Bone marrow (tissue), 2 donors: ENCODE measurements around the gene ZNG1F.
"Not testable (repeated sequence)": the region's sequence is repeated elsewhere in the genome, so short reads cannot be mapped to it uniquely, and the experiment has no call there.

Source experiments
- DNase-seq, 2 donors: peaks; one replicate each; lab custom pipeline; 2025; lab: John Stamatoyannopoulos, UW

Gene ZNG1F

DNA sequence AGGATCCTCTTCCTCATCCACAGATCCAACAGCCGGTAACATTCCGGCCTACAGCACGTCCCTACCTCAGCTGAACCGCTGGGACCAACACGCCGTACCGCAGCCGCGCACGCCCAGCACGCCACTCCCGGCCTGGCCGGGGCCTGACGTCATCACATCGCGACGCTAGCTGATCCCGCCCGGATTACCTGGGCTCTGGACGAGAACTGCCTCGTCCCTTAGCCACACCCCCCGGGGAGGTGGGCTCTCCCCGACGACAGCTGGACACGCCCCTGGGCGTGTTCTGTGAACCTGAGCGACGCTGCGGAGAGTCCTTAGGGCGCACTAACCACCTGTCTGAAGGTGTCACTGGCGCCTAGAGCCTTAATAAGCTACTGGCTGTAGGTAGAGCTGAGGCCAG lies at the start of gene ZNG1F:
Gene ZNG1F (minus strand): TSS at position 101 of the 400 bp plus-strand sequence. CDS start 59 bp downstream, at position 42.
- not testable (repeated sequence) for DNase-seq

GRCh38 chr9:41237110-41237749 lies 48.1 kb upstream of the ZNG1F start:
- not testable (repeated sequence) for DNase-seq

- DNase-seq: not testable (repeated sequence)
Observed at GRCh38 chr9:41236486-41237109, 47.5 kb upstream of the ZNG1F start.

DNA sequence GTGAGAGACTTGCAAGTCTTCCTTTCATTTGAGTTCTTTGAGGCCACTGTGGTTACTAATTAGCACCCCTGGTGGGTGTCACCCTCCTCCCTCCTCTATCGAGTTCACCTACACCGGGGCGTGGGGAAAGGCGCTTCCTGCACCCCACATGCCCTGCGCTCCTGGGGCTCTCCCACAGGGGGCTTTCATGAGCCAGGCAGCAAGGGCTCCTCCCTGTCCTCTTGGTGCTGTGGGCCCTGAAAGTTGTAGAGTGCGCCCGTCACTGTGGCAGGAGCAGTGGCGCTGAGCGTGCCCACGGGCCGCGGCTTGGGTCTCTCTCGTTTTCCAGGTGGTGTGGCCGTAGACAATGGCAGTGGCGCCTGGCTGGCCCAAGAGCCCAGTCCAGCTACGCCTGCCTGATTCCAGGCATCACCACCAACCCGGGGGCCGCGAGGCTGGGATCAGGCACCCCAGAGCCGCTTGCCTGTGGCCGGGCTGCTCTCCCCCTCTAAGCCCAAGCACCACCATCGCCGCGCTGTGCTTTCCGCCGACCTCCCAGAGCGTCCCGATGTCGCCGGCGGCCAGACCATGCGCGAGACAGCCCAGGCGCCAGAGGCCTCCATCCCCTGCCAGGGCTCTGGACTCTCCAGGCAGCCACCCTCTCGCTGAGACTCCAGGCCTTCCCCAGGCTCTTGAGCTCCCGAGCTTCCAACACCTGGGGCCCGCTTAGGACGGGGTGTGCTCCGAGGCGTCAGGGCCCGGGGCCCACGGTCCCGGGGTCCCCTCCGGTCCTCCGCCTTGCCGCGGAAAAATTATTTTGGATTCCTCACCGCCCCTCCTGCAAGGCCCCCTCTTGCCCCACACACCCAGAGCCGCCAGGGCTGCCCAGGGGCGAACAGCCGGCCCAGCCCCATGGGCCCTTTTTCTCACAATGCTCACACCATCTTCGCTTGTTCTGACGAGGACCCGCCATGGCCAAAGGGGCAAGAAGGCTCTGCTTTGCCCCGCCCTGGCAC lies 46.0 kb upstream of the ZNG1F start:
- DNase-seq: not testable (repeated sequence)

- not testable (repeated sequence) for DNase-seq
Observed at GRCh38 chr9:41234221-41234620, 45.1 kb upstream of the ZNG1F start.

GRCh38 chr9:41232326-41232725 lies 43.2 kb upstream of the ZNG1F start:
- DNase-seq: not testable (repeated sequence)

DNA sequence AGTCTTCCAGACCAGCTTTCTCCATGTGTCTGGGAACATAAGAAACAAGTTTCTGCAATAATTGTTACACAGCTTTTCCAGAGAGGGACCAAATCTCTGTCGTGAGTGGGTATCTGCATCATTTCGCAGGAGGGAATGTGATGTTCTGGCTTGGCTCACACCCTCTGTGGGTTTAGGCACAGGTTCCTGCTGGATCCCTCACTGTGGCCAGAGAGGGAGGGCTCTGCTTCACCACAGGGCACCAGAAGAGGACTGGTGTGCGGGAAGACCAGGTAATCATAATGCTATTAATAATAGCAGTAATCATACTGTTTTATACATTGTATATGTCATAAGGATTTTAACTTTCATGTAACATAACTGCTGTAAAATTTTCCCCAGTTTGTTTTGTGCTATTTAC lies 41.3 kb upstream of the ZNG1F start:
- not testable (repeated sequence) for DNase-seq

GRCh38 chr9:41229408-41230401 lies 40.6 kb upstream of the ZNG1F start:
- DNase-seq: no peak

DNA sequence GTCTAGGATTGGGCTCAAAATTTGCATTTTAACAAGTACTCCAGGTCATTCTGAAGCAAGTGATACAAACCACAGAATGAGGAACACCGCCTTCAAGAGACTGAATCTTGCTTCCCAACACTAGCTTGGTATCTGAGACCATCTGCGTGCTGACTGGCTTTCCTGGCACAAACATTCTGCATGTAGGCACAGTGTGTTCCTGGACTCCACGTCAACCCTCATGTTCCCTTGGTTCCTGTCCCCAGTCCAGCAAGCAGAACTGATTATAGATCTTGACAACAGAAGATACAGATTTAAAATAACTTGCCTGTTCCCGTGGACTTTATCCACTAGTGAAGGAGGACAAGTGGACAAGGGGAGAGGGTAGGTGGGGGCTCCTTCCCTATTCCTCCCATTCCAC lies 30.7 kb upstream of the ZNG1F start:
- not testable (repeated sequence) for DNase-seq

- not testable (repeated sequence) for DNase-seq
Observed at GRCh38 chr9:41188439-41188838, 678 bp downstream of the ZNG1F start.

DNA sequence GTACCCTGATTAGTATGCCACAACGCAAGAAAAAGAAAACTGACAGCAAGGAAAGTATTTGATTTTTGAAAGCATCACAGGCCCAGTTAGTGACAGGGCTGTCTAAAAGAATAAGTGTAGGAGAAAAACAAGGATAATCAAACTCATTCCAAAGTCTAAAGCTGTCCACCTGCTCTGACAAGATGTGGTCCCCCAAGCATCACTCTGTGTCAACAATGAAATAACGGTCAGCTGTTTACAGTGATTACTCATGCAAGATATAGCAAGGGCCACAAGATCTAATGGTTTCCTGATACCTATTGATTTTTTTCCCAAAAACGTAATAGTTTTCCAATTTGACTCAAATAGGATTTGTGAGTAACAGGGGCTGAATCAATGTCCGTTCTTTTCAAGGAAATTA lies 14.1 kb downstream of the ZNG1F start:
- DNase-seq: not testable (repeated sequence)

DNA sequence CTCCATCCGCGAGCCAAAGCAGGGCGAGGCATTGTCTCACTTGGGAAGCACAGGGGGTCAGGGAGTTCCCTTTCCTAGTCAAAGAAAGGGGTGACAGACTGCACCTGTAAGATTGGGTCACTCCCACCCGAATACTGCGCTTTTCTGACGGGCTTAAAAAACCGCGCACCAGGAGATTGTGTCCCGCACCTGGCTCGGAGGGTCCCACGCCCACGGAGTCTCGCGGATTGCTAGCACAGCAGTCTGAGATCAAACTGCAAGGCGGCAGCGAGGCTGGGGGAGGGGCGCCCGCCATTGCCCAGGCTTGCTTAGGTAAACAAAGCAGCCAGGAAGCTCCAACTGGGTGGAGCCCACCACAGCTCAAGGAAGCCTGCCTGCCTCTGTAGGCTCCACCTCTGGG lies 39.0 kb downstream of the ZNG1F start:
- DNase-seq: not testable (repeated sequence)

- DNase-seq: not testable (repeated sequence)
Observed at GRCh38 chr9:41141878-41142277, 47.2 kb downstream of the ZNG1F start.

- not testable (repeated sequence) for DNase-seq
Observed at GRCh38 chr9:41128581-41128980, 60.5 kb downstream of the ZNG1F start, which contains the start of gene FOXD4L6. FOXD4L6 (minus strand) TSS chr9:41128681; CDS start chr9:41128383, 298 bp downstream.

- not testable (repeated sequence) for DNase-seq
Observed at GRCh38 chr9:41126746-41127446, 62.2 kb downstream of the ZNG1F start.

DNA sequence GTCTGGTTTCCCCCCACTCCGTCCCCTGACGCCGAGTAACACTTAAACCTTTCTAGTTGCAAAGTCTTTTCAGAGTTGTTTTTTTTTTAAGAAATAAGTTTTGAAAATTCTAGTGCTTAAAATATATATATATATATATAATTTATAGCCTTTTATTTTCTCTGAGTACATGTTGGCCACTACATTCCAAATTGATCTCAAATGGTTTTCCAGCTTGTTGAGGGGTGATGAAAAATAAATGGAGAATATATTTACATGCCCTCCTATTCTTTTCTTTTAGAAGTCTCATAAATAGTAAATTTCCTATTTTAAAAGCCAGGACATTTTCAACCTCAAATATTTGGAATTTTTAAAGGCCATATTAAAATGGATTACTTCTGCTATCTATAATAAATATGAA lies 63.2 kb downstream of the ZNG1F start:
- DNase-seq: not testable (repeated sequence)

GRCh38 chr9:41125109-41125658 lies 63.9 kb downstream of the ZNG1F start:
- DNase-seq: not testable (repeated sequence)

DNA sequence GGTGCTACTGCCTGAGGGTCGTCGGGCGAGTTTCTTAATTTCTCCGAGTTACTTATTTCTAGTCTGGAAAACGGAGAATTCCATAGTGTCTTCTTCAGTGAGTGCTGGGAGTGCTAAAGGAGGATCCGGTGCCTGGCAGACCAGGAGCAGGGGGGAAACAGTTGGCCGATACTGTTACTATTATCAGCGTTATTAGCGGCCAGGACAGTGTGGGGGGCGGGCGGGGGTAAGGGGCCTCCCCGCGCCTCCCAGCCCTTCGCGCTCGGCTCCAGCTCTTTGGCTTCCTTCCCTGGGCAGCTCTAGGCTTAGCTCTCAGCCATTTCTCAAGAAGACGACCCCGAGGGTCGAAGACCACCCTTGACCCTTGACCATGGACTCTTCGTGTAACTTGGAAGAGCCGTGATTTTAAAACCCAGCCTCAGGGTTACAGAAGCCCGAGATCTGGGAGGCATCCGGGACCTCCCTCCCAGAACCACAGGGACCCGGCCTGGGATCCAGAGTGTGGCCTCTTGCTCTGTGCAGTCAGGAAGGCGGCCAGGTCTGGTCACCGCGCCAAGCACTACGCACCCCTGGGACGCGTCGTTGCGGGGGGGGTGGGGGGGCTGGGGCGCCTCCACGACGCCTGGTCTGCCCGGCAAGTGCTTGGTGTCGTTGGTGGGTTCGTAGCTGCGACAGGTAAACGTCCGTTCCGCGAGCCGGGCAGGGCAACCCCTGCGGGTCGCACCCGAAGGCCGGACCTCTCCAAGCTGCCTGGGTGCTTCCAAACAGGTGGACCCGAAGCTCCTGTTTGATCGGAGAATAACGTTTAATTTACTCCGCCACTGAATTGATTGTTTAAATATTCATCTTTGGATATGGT lies 64.6 kb downstream of the ZNG1F start:
- DNase-seq: not testable (repeated sequence)

- not testable (repeated sequence) for DNase-seq
Observed at GRCh38 chr9:41123812-41124211, 65.3 kb downstream of the ZNG1F start.
